Measurements from ENCODE around the gene ATRIP. TPM values are rescaled to one million over a fixed set of nuclear protein-coding genes. Genes with fewer than 3 reads are reported as not detected.
A peak's percentile ranks its signal among the peaks of the same experiment; 100 is the strongest.

Gene ATRIP
- total RNA-seq, 1 donor from 2014 or later = 14.6 TPM

DNA sequence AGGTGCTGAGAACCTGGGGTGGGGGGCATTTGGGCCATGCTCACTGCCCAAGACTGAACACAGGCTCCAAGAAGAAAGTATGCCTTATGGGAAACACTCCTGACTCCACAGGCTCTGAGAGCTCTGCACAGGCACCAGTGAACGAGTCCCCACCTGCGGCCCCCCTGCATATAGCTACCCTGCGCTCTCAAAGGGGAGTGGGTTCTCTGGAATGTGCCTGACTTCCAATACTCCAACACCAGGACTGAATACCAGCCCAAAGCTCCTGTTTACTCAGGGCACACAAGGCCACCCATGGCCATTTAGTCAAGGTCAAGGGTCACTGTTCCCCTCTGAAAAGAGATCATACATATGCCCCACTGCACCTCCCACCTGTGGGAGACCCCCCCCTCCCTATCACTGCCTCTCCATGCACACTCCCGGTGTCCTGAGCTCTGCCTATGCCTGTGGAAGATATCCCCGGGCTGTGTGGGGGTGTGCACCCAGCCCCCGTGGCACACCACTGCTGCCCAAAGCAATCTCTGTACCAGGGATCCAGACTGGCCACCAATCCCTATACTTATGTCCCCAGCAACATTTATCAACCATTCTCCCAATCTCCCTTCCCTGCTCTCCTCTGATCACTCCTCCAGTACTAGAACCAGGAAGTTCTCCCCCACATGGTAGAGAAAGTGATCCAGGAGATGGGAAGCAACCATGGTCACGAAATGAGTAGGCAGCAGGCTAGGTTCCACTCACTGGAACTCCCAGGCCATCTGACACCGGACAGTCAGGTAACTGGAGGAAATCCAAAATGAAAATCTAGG, 15.1 kb upstream of the ATRIP start:
- Mint-ChIP-seq H3K36me3 (ENCODE audit: low read depth) (peaks cover 25% of the 10 kb centered on the region), H3K4me1 (peaks cover 5% of the 10 kb centered on the region), H3K27ac (no peak overlapping the region), H3K4me3 (peak overlapping the region; percentile 82), H3K9me3 (no peaks in the 10 kb centered on the region), H3K27me3 (peaks cover 9% of the 10 kb centered on the region)
- no peak for TF ChIP-seq CTCF (IDR thresholded peaks at IDR 0.05)
- ChIA-PET POLR2A (interaction anchor here (0.6 kb wide), 1 partner anchor 41 kb away, joined by 3 read pairs; no protein-coding TSS in a partner anchor), CTCF (interaction anchor here (11.5 kb wide), 1 partner anchor 30 kb away, joined by 206 read pairs; no protein-coding TSS in a partner anchor)
- DNase-seq (no peak), ATAC-seq (ENCODE audit: low read depth) (no peak)
- intact Hi-C loops (cut with micrococcal nuclease) = no loop called here

- H3K4me3 Mint-ChIP-seq = no peak overlapping the region
- peaks cover 6% of the 10 kb centered on the region for H3K27me3 Mint-ChIP-seq
- H3K36me3 Mint-ChIP-seq (ENCODE audit: low read depth) = peaks cover 25% of the 10 kb centered on the region
- no peak overlapping the region for H3K27ac Mint-ChIP-seq
- ATAC-seq (ENCODE audit: low read depth) (no peak), DNase-seq (no peak)
- no peak for TF ChIP-seq CTCF (IDR thresholded peaks at IDR 0.05)
- H3K9me3 Mint-ChIP-seq = no peaks in the 10 kb centered on the region
- intact Hi-C loops (cut with micrococcal nuclease) = no loop called here
- POLR2A ChIA-PET = no interaction called here
- peaks cover 8% of the 10 kb centered on the region for H3K4me1 Mint-ChIP-seq
- CTCF ChIA-PET = interaction anchor here (5.6 to 11.5 kb wide), 2 partner anchors 32 to 161 kb away, joined by 109 to 206 read pairs; no protein-coding TSS in a partner anchor
Measured at GRCh38 chr3:48432411-48433371, 13.8 kb upstream of the ATRIP start.

DNA sequence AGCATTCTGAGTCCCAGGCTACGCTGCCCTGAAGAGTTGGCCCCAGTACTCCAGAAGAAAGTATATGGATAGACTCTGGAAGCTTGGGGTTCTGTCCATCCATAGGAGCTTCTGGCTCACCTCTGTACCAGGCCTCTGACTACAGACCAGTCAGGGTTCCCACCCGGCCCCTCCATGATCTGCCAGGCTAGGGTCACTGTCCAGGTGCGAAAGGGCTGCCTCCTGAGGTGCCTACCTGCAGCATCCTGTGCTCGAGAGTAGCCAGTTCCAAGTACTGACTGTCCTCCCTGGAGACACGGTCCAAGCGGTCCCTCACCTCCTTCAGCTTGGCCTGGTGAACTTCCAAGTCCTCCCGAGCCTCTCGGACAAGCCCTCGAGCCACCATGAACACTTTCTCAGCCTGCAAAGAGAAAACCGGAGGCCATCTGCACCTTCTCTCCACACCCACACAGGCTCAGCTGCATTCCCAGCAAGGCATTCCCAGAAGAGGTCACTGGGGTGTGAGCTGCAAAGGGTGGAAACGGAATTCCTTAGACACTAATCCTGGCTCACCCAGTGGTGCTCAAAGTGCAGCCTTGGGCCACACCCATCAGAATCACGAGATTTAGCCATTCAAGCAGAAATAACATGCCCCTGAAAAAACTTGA, 12.9 kb upstream of the ATRIP start:
- TF ChIP-seq CTCF (IDR thresholded peaks at IDR 0.05) = no peak
- POLR2A ChIA-PET = no interaction called here
- intact Hi-C loops (cut with micrococcal nuclease) = no loop called here
- Mint-ChIP-seq H3K36me3 (ENCODE audit: low read depth) (peaks cover 25% of the 10 kb centered on the region), H3K9me3 (no peaks in the 10 kb centered on the region), H3K4me3 (no peak overlapping the region), H3K27me3 (no peaks in the 10 kb centered on the region), H3K27ac (no peak overlapping the region), H3K4me1 (peaks cover 15% of the 10 kb centered on the region)
- DNase-seq = no peak
- CTCF ChIA-PET = interaction anchor here (1.2 to 11.5 kb wide), 3 partner anchors 33 to 162 kb away, joined by 4 to 206 read pairs (median 109); no protein-coding TSS in a partner anchor
- no peak for ATAC-seq (ENCODE audit: low read depth)

DNA sequence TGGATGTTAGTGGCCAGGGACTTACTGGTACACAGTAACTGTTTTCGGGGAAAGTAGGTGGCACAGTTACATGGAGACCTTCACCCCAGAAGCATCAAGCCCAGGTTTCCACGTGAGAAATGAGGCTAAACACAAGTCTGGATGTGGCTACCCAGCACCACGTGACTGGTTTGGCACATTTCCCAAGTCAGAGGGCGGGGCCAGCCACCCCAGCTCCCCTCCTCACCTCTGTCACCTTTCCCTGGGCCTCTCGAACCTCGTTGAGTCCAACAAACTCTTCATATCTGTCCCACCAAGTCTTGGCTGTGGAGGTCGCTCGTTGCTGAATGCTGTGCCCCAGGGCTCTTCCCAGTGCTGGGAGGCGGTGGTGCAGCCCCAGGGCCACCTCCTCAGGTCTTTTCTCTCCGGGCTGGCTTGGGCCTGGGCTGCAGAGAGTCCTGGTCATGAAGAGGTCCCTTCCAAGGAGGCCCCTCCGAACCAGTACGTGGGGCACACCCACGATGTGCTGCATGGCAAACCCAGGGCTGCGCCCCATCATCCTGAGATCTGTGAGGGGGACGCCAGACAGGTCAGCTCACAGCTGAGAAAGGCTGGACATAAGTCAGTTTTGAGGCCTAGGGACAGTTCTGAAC, 11.8 kb upstream of the ATRIP start:
- Mint-ChIP-seq H3K4me1 (peaks cover 25% of the 10 kb centered on the region), H3K27ac (no peak overlapping the region), H3K9me3 (no peaks in the 10 kb centered on the region), H3K36me3 (ENCODE audit: low read depth) (peaks cover 25% of the 10 kb centered on the region), H3K27me3 (no peaks in the 10 kb centered on the region), H3K4me3 (no peak overlapping the region)
- ChIA-PET POLR2A (no interaction called here), CTCF (interaction anchor here (1.2 to 11.5 kb wide), 6 partner anchors 34 to 203 kb away, joined by 3 to 206 read pairs (median 17); partner anchors contain the start of gene NME6)
- ATAC-seq (ENCODE audit: low read depth) (no peak), DNase-seq (no peak)
- TF ChIP-seq CTCF (IDR thresholded peaks at IDR 0.05) = no peak
- intact Hi-C loops (cut with micrococcal nuclease) = no loop called here
